ENCODE data around the gene WWOX.

DNA sequence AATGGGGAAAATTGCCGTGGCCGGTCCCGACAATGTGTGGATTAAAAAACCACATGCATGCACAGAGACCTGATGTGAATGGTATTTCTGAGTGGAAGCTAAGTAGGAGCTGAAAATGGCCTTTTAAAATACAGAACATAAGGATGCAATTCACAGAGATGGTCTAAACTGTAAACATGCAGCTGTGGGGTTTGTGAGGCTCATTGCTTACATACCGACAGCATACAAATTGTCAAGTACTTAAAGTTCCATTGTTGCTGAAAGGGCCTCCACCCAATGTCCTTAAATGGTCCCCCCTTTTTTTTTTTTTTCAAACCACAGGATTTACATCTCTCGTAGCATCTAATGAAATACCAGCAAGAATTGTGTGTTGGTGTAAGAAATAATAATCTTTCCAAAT, 977.9 kb downstream of the WWOX start:
- TF ChIP-seq, protein P1, sequence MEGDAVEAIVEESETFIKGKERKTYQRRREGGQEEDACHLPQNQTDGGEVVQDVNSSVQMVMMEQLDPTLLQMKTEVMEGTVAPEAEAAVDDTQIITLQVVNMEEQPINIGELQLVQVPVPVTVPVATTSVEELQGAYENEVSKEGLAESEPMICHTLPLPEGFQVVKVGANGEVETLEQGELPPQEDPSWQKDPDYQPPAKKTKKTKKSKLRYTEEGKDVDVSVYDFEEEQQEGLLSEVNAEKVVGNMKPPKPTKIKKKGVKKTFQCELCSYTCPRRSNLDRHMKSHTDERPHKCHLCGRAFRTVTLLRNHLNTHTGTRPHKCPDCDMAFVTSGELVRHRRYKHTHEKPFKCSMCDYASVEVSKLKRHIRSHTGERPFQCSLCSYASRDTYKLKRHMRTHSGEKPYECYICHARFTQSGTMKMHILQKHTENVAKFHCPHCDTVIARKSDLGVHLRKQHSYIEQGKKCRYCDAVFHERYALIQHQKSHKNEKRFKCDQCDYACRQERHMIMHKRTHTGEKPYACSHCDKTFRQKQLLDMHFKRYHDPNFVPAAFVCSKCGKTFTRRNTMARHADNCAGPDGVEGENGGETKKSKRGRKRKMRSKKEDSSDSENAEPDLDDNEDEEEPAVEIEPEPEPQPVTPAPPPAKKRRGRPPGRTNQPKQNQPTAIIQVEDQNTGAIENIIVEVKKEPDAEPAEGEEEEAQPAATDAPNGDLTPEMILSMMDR (IDR thresholded peaks at IDR 0.05), result no peak
- no peak for TF ChIP-seq POLR2A (IDR thresholded peaks at IDR 0.05)

Data from thyroid gland (tissue), 4 donors.